ENCODE data around the gene DPH5. TPM values are rescaled to one million over a fixed set of nuclear protein-coding genes. Genes with fewer than 3 reads are reported as not detected.

The DPH5 gene
- total and polyA plus RNA-seq, 2 of the 4 experiments (the other 2 are of a cell fraction): 32.3 to 42.0 TPM

DNA sequence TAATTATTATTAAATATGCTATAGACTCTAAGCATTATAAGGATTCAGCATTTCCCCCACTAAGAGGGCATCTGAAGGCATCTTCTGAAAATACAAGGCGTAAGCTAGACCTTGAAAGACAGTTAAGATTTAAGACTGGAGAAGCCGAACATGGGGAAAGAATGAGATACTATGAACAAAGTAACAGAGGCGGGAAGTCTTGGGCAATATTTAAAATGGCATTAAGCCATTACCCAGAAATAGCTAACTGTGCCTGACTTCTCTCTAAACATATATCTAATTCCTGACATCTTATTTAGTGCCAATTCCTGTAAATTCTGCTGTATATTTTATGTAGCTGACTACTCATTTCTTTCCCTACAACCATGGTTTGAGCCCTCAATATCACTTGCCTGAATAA is 20.9 kb downstream of the DPH5 start:
- intact Hi-C loops (cut with micrococcal nuclease) (loop anchor here (5.0 kb wide), 1 partner anchor 233 kb away; the partner anchor contains the start of gene S1PR1), in situ Hi-C loops (cut with MboI; ENCODE audit: low sequenced_read_pairs) (no loop called here), dilution Hi-C loops (cut with HindIII; ENCODE audit: low sequenced_read_pairs, unreplicated experiment) (no loop called here)
- H3K27me3 ChIP-seq (ENCODE audit: control insufficient read depth, insufficient read depth, low read length): no peaks in the 10 kb centered on the region
- H3K4me2 ChIP-seq (ENCODE audit: low read depth, low read length): peak overlapping the region; percentile 1; the same call in 1 of the 2 replicates
- H3K36me3 ChIP-seq (ENCODE audit: control insufficient read depth, insufficient read depth, low read length): peaks cover 2% of the 10 kb centered on the region; the same call in 1 of the 2 replicates
- no peak overlapping the region for H2AK5ac ChIP-seq (ENCODE audit: low read depth, low read length)
- DNase-seq (peak; percentile 64), ATAC-seq (ENCODE audit: low read depth) (peak; percentile 28; the same call in 1 of the 2 replicates)
- H3K9me1 ChIP-seq (ENCODE audit: insufficient read depth, low read length): peaks cover 7% of the 10 kb centered on the region; the same call in 1 of the 2 replicates
- H2BK15ac ChIP-seq (ENCODE audit: low read depth, low read length): no peak overlapping the region
- H4K91ac ChIP-seq (ENCODE audit: insufficient read depth, low read depth, low read length): no peak overlapping the region
- ChIA-PET CTCF (interaction anchor here (0.6 to 1.3 kb wide), 2 partner anchors 15 to 170 kb away, joined by 4 read pairs; no protein-coding TSS in a partner anchor), POLR2A (ENCODE audit: unreplicated experiment) (no interaction called here)
- H3K9me3 ChIP-seq (ENCODE audit: control insufficient read depth, insufficient read depth, low read length): no peaks in the 10 kb centered on the region
- no peak overlapping the region for H2BK5ac ChIP-seq (ENCODE audit: low read depth, low read length, poor library complexity, severe bottlenecking)
- TF ChIP-seq MAFK (IDR thresholded peaks at IDR 0.05; ENCODE audit: low read depth, low read length) (no peak), RAD21 (IDR thresholded peaks at IDR 0.05; ENCODE audit: low read length) (no peak), FOS (IDR thresholded peaks at IDR 0.05; ENCODE audit: low read depth, low read length) (no peak), RCOR1 (IDR thresholded peaks at IDR 0.05; ENCODE audit: insufficient replicate concordance, low read length) (no peak), POLR2A (IDR thresholded peaks at IDR 0.05; ENCODE audit: low read depth, low read length) (no peak), CEBPB (IDR thresholded peaks at IDR 0.05; ENCODE audit: low read depth, low read length) (peak; percentile 89), NFE2L2 (IDR thresholded peaks at IDR 0.05; ENCODE audit: low read depth, low read length) (no peak)
- TF ChIP-seq, protein P1, sequence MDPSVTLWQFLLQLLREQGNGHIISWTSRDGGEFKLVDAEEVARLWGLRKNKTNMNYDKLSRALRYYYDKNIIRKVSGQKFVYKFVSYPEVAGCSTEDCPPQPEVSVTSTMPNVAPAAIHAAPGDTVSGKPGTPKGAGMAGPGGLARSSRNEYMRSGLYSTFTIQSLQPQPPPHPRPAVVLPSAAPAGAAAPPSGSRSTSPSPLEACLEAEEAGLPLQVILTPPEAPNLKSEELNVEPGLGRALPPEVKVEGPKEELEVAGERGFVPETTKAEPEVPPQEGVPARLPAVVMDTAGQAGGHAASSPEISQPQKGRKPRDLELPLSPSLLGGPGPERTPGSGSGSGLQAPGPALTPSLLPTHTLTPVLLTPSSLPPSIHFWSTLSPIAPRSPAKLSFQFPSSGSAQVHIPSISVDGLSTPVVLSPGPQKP (IDR thresholded peaks at IDR 0.05; ENCODE audit: borderline replicate concordance, low read depth, low read length): no peak
- no peak overlapping the region for H2AK9ac ChIP-seq (replicated peaks; ENCODE audit: low read depth, low read length, poor library complexity)
- no peak overlapping the region for H3K4ac ChIP-seq (ENCODE audit: low read depth, low read length)
- H2BK20ac ChIP-seq (ENCODE audit: low read depth, low read length): no peak overlapping the region
- H2AFZ ChIP-seq (replicated peaks; ENCODE audit: low read length, poor library complexity): no peak overlapping the region
- H3K79me1 ChIP-seq (ENCODE audit: low read depth in 1 of 2, low read length in 2 of 2): 0 out of 4 replicates have a peak, but pooled peaks cover 0 to 8% of the 10 kb centered on the region in 2 experiments
- no peak overlapping the region for H3K23ac ChIP-seq (ENCODE audit: low read depth, low read length)
- no peak overlapping the region for H3K9ac ChIP-seq (ENCODE audit: low read depth, low read length)
- H4K20me1 ChIP-seq (ENCODE audit: insufficient read depth, low read length): no peaks in the 10 kb centered on the region
- H3K27ac ChIP-seq (ENCODE audit: insufficient read depth, low read length): peak overlapping the region; percentile 49; the same call in 1 of the 2 replicates
- no peak overlapping the region for H3K4me3 ChIP-seq (ENCODE audit: insufficient read depth, low read depth, low read length)
- H2BK120ac ChIP-seq (ENCODE audit: low read depth, low read length): no peak overlapping the region
- H4K5ac ChIP-seq (ENCODE audit: low read depth, low read length): no peak overlapping the region
- H3K56ac ChIP-seq (ENCODE audit: extremely low read depth, insufficient read depth, low read length): no peak overlapping the region
- H3K4me1 ChIP-seq (ENCODE audit: control insufficient read depth, insufficient read depth, low read length): peaks cover 10% of the 10 kb centered on the region; the same call in 1 of the 2 replicates
- WGBS, 2 experiments (ENCODE audit: extremely low coverage in 2 of 2, insufficient read length in 1 of 2): no CpG with 5 or more reads among the region's 3 CpGs
- no TSS peak for BruUV-seq (replicated peaks)
- H3K18ac ChIP-seq (ENCODE audit: low read depth, low read length): no peak overlapping the region
- no peak overlapping the region for H3K14ac ChIP-seq (replicated peaks; ENCODE audit: low read depth, low read length)
- H4K8ac ChIP-seq (ENCODE audit: low read depth in 2 of 2, low read length in 2 of 2): no peak overlapping the region
